ENCODE data around the gene ANKRD55.

- TF ChIP-seq FOXA1 (IDR thresholded peaks at IDR 0.05) (no peak), NFRKB (IDR thresholded peaks at IDR 0.05) (no peak), BHLHE40 (IDR thresholded peaks at IDR 0.05; ENCODE audit: borderline replicate concordance) (no peak), ZNF384 (IDR thresholded peaks at IDR 0.05) (no peak)
Observed at GRCh38 chr5:56064984-56065383, 168.1 kb downstream of the ANKRD55 start.

Data from HEK293T (cell line).